ENCODE data around the gene MIPOL1. TPM values are rescaled to one million over a fixed set of nuclear protein-coding genes. Genes with fewer than 3 reads are reported as not detected.

The MIPOL1 gene
- total and polyA plus RNA-seq, 9 of the 15 experiments (the other 6 are each of a cell fraction or from before 2014, with no cell fraction given): 6.7 to 21.9 (median 12.4) TPM

GRCh38 chr14:37406095-37406494, 208.4 kb downstream of the MIPOL1 start:
- no peak overlapping the region for H3K4me3 ChIP-seq
- H3K9ac ChIP-seq (ENCODE audit: insufficient read depth in 1 of 2, low read depth in 2 of 2, low read length in 2 of 2): no peak overlapping the region
- FAIRE-seq (no peak), DNase-seq (ENCODE audit: extremely low read depth in 1 of 4, low spot score in 3 of 4) (no peak), ATAC-seq (no peak)
- no peaks in the 10 kb centered on the region for H4K20me1 ChIP-seq (replicated peaks; ENCODE audit: control insufficient read depth, insufficient read depth, low read length)
- H3K9me3 ChIP-seq (replicated peaks; ENCODE audit: control insufficient read depth, insufficient read depth, low read depth, low read length): no peaks in the 10 kb centered on the region
- H3K4me1 ChIP-seq (replicated peaks in 1 of 2; ENCODE audit: control insufficient read depth in 2 of 2, insufficient read depth in 2 of 2, low read length in 2 of 2): no peaks in the 10 kb centered on the region
- in situ Hi-C loops (cut with MboI): no loop called here
- H3K36me3 ChIP-seq (ENCODE audit: control insufficient read depth, insufficient read depth, low read length): no peaks in the 10 kb centered on the region
- no peaks in the 10 kb centered on the region for H3K9me1 ChIP-seq (ENCODE audit: control insufficient read depth, insufficient read depth, low read length)
- no peaks in the 10 kb centered on the region for H3K27me3 ChIP-seq (ENCODE audit: control insufficient read depth in 2 of 2, insufficient read depth in 2 of 2, low read length in 2 of 2)
- H2AFZ ChIP-seq (ENCODE audit: low read depth, low read length): no peak overlapping the region
- TF ChIP-seq CBX5 (IDR thresholded peaks at IDR 0.05; ENCODE audit: borderline replicate concordance, low read depth) (no peak), ZNF707 (CRISPR knock-in tag; conservative IDR thresholded peaks at IDR 0.05) (no peak), ZMIZ1 (IDR thresholded peaks at IDR 0.05; ENCODE audit: low read depth in 2 of 2, low read length in 2 of 2) (no peak), TFAP4 (CRISPR knock-in tag; IDR thresholded peaks at IDR 0.05; ENCODE audit: borderline replicate concordance) (no peak), EP400 (IDR thresholded peaks at IDR 0.05) (no peak), CC2D1A (IDR thresholded peaks at IDR 0.05) (no peak), NONO (IDR thresholded peaks at IDR 0.05; ENCODE audit: low read depth in 2 of 2, low read length in 1 of 2) (no peak), TCF3 (CRISPR knock-in tag; IDR thresholded peaks at IDR 0.05) (no peak), BMI1 (IDR thresholded peaks at IDR 0.05; ENCODE audit: low read length) (no peak), SMAD2 (IDR thresholded peaks at IDR 0.05; ENCODE audit: low read depth, low read length) (no peak), SIX5 (IDR thresholded peaks at IDR 0.05; ENCODE audit: borderline replicate concordance in 1 of 2, insufficient read depth in 1 of 2, low read depth in 1 of 2, low read length in 2 of 2) (no peak), SMARCA5 (IDR thresholded peaks at IDR 0.05) (no peak), NBN (IDR thresholded peaks at IDR 0.05; ENCODE audit: low read depth) (no peak), KAT2B (IDR thresholded peaks at IDR 0.05; ENCODE audit: low read depth, low read length) (no peak), ATF6 (CRISPR knock-in tag; IDR thresholded peaks at IDR 0.05) (no peak), MYBL2 (IDR thresholded peaks at IDR 0.05; ENCODE audit: low read depth) (no peak), MYBL2 (CRISPR knock-in tag; IDR thresholded peaks at IDR 0.05; ENCODE audit: borderline replicate concordance) (no peak)
- no peaks in the 10 kb centered on the region for H3K79me2 ChIP-seq (ENCODE audit: control insufficient read depth, insufficient read depth, low read length)
- ChIA-PET CTCF (ENCODE audit: low intra/inter-chr PET ratio) (no interaction called here), POLR2A (no interaction called here)
- 57% methylated on average over 2 of the region's 2 CpGs for WGBS (ENCODE audit: insufficient coverage, low coverage, missing lambda C conversion rate)
- no TSS peak for BruUV-seq (replicated peaks)
- H3K4me2 ChIP-seq (ENCODE audit: insufficient read depth, low read length): no peak overlapping the region
- no peak overlapping the region for H3K27ac ChIP-seq (ENCODE audit: extremely low read depth, low read depth, low read length)
- intact Hi-C loops (cut with micrococcal nuclease): no loop called here

Measured in K562 (cell line).